SK-N-SH (cell line): ENCODE measurements around the gene GOLPH3. TPM values are rescaled to one million over a fixed set of nuclear protein-coding genes. Genes with fewer than 3 reads are reported as not detected.

Experiments used
- CTCF ChIA-PET: fragments of 300-600, 350-600 bp; formaldehyde crosslinking; extraction: SDS; loops from one replicate; lab custom pipeline; 2021; lab: Yijun Ruan, JAX
- POLR2A ChIA-PET: fragments of 350-600 bp; sonication (Branson Sonifier 250); formaldehyde crosslinking; extraction: SDS; loops from one replicate; lab custom pipeline; 2020; ENCODE audit warnings: antibody characterized with exemption, inconsistent platforms; lab: Yijun Ruan, JAX
- DNase-seq: peaks from one replicate; pipeline ENCODE4 v3.0.0; 2012
- H2AFZ ChIP-seq: fragments of 200-600 bp; sonication (generic); 2 replicates; pipeline ENCODE4 v1.8.1; 2016; ENCODE audit warnings: antibody characterized with exemption, mild to moderate bottlenecking, low read depth
- H3F3A ChIP-seq: fragments of 200-600 bp; sonication (generic); replicated peaks from 2 replicates; pipeline ENCODE3; 2016; ENCODE audit warnings: antibody characterized with exemption, mild to moderate bottlenecking; ENCODE audit not compliant: insufficient read depth
- H3K27ac ChIP-seq, 2 experiments: fragments of 200-500 bp in 1 of 2; fragments of 200-600 bp in 1 of 2; sonication (Bioruptor generic) in 1 of 2; sonication (generic), shearing (Covaris generic) in 1 of 2; 2 replicates each; pipeline versions ENCODE4 v1.5.1 to v1.6.1; 2014 to 2016; ENCODE audit warnings: low read depth in 2 of 2, inconsistent platforms in 1 of 2, low read length in 1 of 2, mild to moderate bottlenecking in 1 of 2, mixed read lengths in 1 of 2
- H3K27me3 ChIP-seq: fragments of 200-600 bp; sonication (generic), shearing (Covaris generic); 2 replicates; pipeline ENCODE4 v1.6.1; 2016; ENCODE audit warnings: mixed run types; ENCODE audit not compliant: insufficient read depth
- H3K36me3 ChIP-seq, 2 experiments: fragments of 200-500 bp in 1 of 2; fragments of 200-600 bp in 1 of 2; sonication (Bioruptor generic) in 1 of 2; sonication (generic) in 1 of 2; replicated peaks in 1 of 2; 2 replicates each; pipeline versions ENCODE3 to v1.5.1; 2014 to 2016; ENCODE audit warnings: low read length in 1 of 2, mild to moderate bottlenecking in 1 of 2; ENCODE audit not compliant: insufficient read depth in 2 of 2, control insufficient read depth in 1 of 2
- H3K4me1 ChIP-seq, 2 experiments: fragments of 200-500 bp in 1 of 2; fragments of 200-600 bp in 1 of 2; sonication (Bioruptor generic) in 1 of 2; sonication (generic), shearing (Covaris generic) in 1 of 2; 2 replicates each; pipeline versions ENCODE4 v1.5.1 to v1.6.1; 2014 to 2016; ENCODE audit warnings: low read depth in 1 of 2, low read length in 1 of 2, mixed run types in 1 of 2; ENCODE audit not compliant: insufficient read depth in 2 of 2, control insufficient read depth in 1 of 2
- H3K4me2 ChIP-seq: fragments of 200-600 bp; sonication (generic), shearing (Covaris generic); 2 replicates; pipeline ENCODE4 v1.6.1; 2017; ENCODE audit warnings: mixed run types
- H3K4me3 ChIP-seq, 2 experiments: fragments of 200-500 bp in 1 of 2; fragments of 200-600 bp in 1 of 2; sonication (Bioruptor generic) in 1 of 2; sonication (generic), shearing (Covaris generic) in 1 of 2; 2 replicates each; pipeline versions ENCODE4 v1.5.1 to v1.8.1; 2014 to 2016; ENCODE audit warnings: low read depth in 2 of 2, inconsistent platforms in 1 of 2, low read length in 1 of 2, mild to moderate bottlenecking in 1 of 2, mixed read lengths in 1 of 2, moderate library complexity in 1 of 2
- H3K79me2 ChIP-seq: fragments of 200-600 bp; sonication (generic); 2 replicates; pipeline ENCODE4 v1.8.1; 2017; ENCODE audit warnings: mild to moderate bottlenecking; ENCODE audit not compliant: insufficient read depth
- H3K9ac ChIP-seq: fragments of 200-600 bp; sonication (generic); 2 replicates; pipeline ENCODE4 v1.6.1; 2017; ENCODE audit warnings: mixed run types
- H3K9me2 ChIP-seq: fragments of 200-600 bp; sonication (generic); 2 replicates; pipeline ENCODE4 v1.6.1; 2017; ENCODE audit warnings: mixed run types
- H3K9me3 ChIP-seq: fragments of 200-600 bp; sonication (generic); 2 replicates; pipeline ENCODE4 v1.6.1; 2017; ENCODE audit warnings: mixed run types, mild to moderate bottlenecking, moderate library complexity
- H4K20me1 ChIP-seq: fragments of 200-600 bp; sonication (generic); 2 replicates; pipeline ENCODE4 v1.6.1; 2017; ENCODE audit warnings: mild to moderate bottlenecking, mixed run types; ENCODE audit not compliant: insufficient read depth
- CHD2 ChIP-seq: fragments of 150-350 bp; IDR thresholded peaks from 2 replicates; pipeline ENCODE4 v1.6.1; 2018; ENCODE audit warnings: low read length; ENCODE audit not compliant: partially characterized antibody
- ELF1 ChIP-seq: IDR thresholded peaks from 2 replicates; pipeline ENCODE4 v1.4.0; 2012
- FOSL2 ChIP-seq: IDR thresholded peaks from 2 replicates; pipeline ENCODE4 v1.4.0; 2012; ENCODE audit warnings: low read depth, mild to moderate bottlenecking, moderate library complexity, borderline replicate concordance
- GABPA ChIP-seq: IDR thresholded peaks from 2 replicates; pipeline ENCODE4 v1.4.0; 2012; ENCODE audit warnings: low read depth, mild to moderate bottlenecking
- JUND ChIP-seq: IDR thresholded peaks from 2 replicates; pipeline ENCODE4 v1.4.0; 2012
- MEF2A ChIP-seq: IDR thresholded peaks from 2 replicates; pipeline ENCODE4 v1.4.0; 2012; ENCODE audit warnings: low read depth, borderline replicate concordance
- NFIC ChIP-seq: IDR thresholded peaks from 2 replicates; pipeline ENCODE4 v1.4.0; 2012; ENCODE audit warnings: borderline replicate concordance
- RAD21 ChIP-seq: IDR thresholded peaks from 2 replicates; pipeline ENCODE4 v1.6.1; 2012; ENCODE audit warnings: mild to moderate bottlenecking, low read length
- RCOR1 ChIP-seq: fragments of 150-350 bp; IDR thresholded peaks from 2 replicates; pipeline ENCODE4 v1.6.1; 2017; ENCODE audit warnings: antibody characterized with exemption, low read length
- RFX5 ChIP-seq: IDR thresholded peaks from 2 replicates; pipeline ENCODE4 v1.6.1; 2012; ENCODE audit warnings: mild to moderate bottlenecking, improper control_type of control experiment, low read length
- SIN3A ChIP-seq: IDR thresholded peaks from 2 replicates; pipeline ENCODE4 v1.6.1; 2012; ENCODE audit warnings: low read depth, mild to moderate bottlenecking, low read length, moderate library complexity, borderline replicate concordance
- TCF12 ChIP-seq: IDR thresholded peaks from 2 replicates; pipeline ENCODE4 v1.4.0; 2012
- WGBS: methylation state at CpG from one replicate; pipeline ENCODE4 v1.1.6; 2017; ENCODE audit warnings: low lambda C conversion rate; 5-methylcytosine and 5-hydroxymethylcytosine counted together
- polyA plus RNA-seq, 3 experiments: library from polyadenylated mRNA; depleted of rRNA; stranded (reverse); fragments of >200 nt; gene quantifications; 2 replicates each; pipeline ENCODE4 v1.2.3, GENCODE V29; 2012
- TF ChIP-seq, protein P1 (sequence below): IDR thresholded peaks from 2 replicates; pipeline ENCODE4; 2012
- TF ChIP-seq, protein P2 (sequence below): fragments of 150-350 bp; IDR thresholded peaks from 2 replicates; pipeline ENCODE4 v1.6.1; 2017; ENCODE audit warnings: antibody characterized with exemption, low read length, low read depth, borderline replicate concordance
- TF ChIP-seq, protein P3 (sequence below): IDR thresholded peaks from 2 replicates; pipeline ENCODE4 v1.4.0; 2012; ENCODE audit warnings: low read depth

Gene GOLPH3
- polyA plus RNA-seq, 1 of the 3 experiments (the other 2 are of a cell fraction), result 25.5 TPM

DNA sequence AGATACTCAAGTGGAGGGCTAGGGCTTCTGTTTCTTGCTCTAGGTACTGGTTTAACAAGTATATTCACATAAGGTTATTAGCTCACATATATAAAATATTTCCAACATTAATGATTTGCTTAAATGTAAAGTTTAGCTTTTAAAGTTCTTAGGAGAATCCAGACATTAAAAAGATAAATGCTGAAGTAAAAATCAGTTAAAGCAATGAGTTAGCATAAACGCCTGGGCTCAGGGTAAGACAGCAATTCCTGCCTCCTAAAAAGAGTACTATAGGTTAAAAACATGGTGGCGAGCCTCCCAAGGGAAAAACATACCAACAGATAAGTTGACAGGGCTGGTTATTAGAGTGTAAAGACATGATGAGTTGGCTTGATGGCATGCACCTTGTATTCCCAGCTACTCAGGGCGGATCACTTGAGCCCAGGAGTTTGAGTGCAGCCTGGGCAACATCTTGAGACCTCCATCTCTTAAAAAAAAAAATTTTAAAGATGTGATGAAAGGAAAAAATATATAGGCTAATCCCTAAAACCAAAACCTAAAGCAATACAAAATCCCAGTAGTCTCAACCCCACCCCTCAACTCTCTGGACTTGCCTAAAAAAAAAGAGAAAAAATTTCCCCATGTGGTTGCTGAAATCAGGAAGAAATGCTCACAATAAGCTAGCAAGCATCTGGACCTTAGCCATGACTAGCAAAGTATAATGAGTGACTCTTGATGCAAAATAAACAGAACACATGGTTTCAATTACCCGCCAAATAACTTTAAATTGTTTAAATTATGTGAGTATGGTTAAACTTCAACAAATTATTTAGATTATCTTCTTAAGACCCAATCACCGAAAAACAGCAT is 3.6 kb downstream of the GOLPH3 start (continued):
- TF ChIP-seq, protein P1, sequence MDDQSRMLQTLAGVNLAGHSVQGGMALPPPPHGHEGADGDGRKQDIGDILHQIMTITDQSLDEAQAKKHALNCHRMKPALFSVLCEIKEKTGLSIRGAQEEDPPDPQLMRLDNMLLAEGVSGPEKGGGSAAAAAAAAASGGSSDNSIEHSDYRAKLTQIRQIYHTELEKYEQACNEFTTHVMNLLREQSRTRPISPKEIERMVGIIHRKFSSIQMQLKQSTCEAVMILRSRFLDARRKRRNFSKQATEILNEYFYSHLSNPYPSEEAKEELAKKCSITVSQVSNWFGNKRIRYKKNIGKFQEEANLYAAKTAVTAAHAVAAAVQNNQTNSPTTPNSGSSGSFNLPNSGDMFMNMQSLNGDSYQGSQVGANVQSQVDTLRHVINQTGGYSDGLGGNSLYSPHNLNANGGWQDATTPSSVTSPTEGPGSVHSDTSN, result no peak
- peak; percentile 14 for TF ChIP-seq CHD2
- TF ChIP-seq, protein P2, sequence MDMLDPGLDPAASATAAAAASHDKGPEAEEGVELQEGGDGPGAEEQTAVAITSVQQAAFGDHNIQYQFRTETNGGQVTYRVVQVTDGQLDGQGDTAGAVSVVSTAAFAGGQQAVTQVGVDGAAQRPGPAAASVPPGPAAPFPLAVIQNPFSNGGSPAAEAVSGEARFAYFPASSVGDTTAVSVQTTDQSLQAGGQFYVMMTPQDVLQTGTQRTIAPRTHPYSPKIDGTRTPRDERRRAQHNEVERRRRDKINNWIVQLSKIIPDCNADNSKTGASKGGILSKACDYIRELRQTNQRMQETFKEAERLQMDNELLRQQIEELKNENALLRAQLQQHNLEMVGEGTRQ, result no peak

DNA sequence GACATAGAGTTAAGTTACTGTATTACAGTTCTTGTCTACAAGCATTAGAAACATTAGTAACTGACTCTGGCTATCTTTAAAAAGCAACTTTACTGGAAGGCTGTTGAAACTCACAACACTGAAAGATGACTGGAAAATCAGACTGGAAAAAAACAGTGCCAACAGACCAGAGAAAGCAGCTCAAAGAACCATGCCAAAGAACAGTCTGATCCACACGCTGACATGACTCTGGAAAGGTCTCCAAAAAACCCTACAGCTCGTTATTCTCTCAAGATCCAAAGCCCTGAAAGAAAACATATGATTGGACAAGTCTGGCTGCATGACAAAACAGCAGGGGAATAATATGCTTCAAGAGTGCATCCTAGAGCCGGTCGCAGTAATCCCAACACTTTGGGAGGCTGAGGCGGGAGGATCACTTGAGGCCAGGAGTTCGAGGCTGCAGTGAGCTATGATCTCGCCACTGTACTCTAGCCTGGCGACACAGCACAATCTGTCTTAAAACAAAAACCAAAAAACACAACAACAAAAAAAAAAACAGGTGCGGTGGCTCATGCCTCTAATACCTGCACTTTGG is 5.6 kb downstream of the GOLPH3 start:
- POLR2A ChIA-PET, result no interaction called here

More for the DNA sequence above, 5.6 kb downstream of the GOLPH3 start:
- Histone ChIP-seq H3K4me2 (no peak overlapping the region), H3K27ac (no peak overlapping the region), H3F3A (peaks cover 29% of the 10 kb centered on the region), H3K9me2 (no peaks in the 10 kb centered on the region), H3K4me1 (peaks cover 5 to 16% of the 10 kb centered on the region in 2 experiments; a peak in 3 of 4 replicates)
- TF ChIP-seq SIN3A (no peak), RFX5 (no peak), RCOR1 (no peak), GABPA (no peak), CHD2 (no peak), RAD21 (no peak), NFIC (no peak), TCF12 (no peak), FOSL2 (no peak), MEF2A (no peak), ELF1 (no peak), JUND (no peak)
- TF ChIP-seq, protein P3, sequence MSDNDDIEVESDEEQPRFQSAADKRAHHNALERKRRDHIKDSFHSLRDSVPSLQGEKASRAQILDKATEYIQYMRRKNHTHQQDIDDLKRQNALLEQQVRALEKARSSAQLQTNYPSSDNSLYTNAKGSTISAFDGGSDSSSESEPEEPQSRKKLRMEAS, result no peak
- TF ChIP-seq, protein P1, result no peak
- TF ChIP-seq, protein P2, result no peak
- TF ChIP-seq, all 33 proteins: peak for 0
- no peak overlapping the region for H3K4me3 ChIP-seq
- H3K79me2 ChIP-seq, result peaks cover 100% of the 10 kb centered on the region
- CTCF ChIA-PET, result interaction anchor here (0.6 to 2.6 kb wide), 3 partner anchors 21 to 64 kb away, joined by 3 to 8 read pairs (median 3); no protein-coding TSS in a partner anchor
- WGBS, result 97% methylated on average over 9 of the region's 9 CpGs
- peaks cover 30 to 67% of the 10 kb centered on the region in 2 experiments for H3K36me3 ChIP-seq
- no peak for DNase-seq
- no peaks in the 10 kb centered on the region for H3K27me3 ChIP-seq
- H3K9ac ChIP-seq, result no peak overlapping the region
- H4K20me1 ChIP-seq, result peaks cover 96% of the 10 kb centered on the region
- H3K9me3 ChIP-seq, result no peaks in the 10 kb centered on the region
- H2AFZ ChIP-seq, result no peak overlapping the region
